Choroid plexus epithelial cell (primary cell): ENCODE results near the gene GRIFIN.
A peak's percentile ranks its signal among the peaks of the same experiment; 100 is the strongest.

ENCODE experiments used
- DNase-seq: peaks from one replicate; pipeline ENCODE4 v3.0.0-alpha.2; 2010; ENCODE audit warnings: low read depth
- H3K4me3 ChIP-seq: 2 replicates; pipeline ENCODE4 v1.5.1; 2011; ENCODE audit warnings: low read depth, mild to moderate bottlenecking, control low read depth, low read length, moderate library complexity
- CTCF ChIP-seq: conservative IDR thresholded peaks from 2 replicates; pipeline ENCODE4 v1.5.1; 2011; ENCODE audit warnings: low read depth, mild to moderate bottlenecking, control low read depth, inconsistent platforms, low read length, moderate library complexity

Gene GRIFIN

GRCh38 chr7:2482725-2483451 is 6.7 kb upstream of the GRIFIN start:
- peak; percentile 20 for DNase-seq
- no peak for TF ChIP-seq CTCF
- no peak overlapping the region for H3K4me3 ChIP-seq

GRCh38 chr7:2481195-2481594 is 5.0 kb upstream of the GRIFIN start:
- H3K4me3 ChIP-seq, result no peak overlapping the region
- DNase-seq, result no peak
- no peak for TF ChIP-seq CTCF

GRCh38 chr7:2480070-2480408 is 3.8 kb upstream of the GRIFIN start:
- no peak for TF ChIP-seq CTCF
- H3K4me3 ChIP-seq, result no peak overlapping the region
- peak; percentile 22 for DNase-seq

GRCh38 chr7:2479276-2480069 is 3.3 kb upstream of the GRIFIN start:
- no peak overlapping the region for H3K4me3 ChIP-seq
- DNase-seq, result no peak
- TF ChIP-seq CTCF, result no peak

GRCh38 chr7:2478800-2479199 is 2.6 kb upstream of the GRIFIN start:
- no peak overlapping the region for H3K4me3 ChIP-seq
- TF ChIP-seq CTCF, result no peak

GRCh38 chr7:2478399-2478785 is 2.2 kb upstream of the GRIFIN start:
- H3K4me3 ChIP-seq, result no peak overlapping the region
- no peak for TF ChIP-seq CTCF
- peak; percentile 19 for DNase-seq

More at GRCh38 chr7:2478800-2479199, 2.6 kb upstream of the GRIFIN start:
- DNase-seq, result no peak
